ENCODE data around the gene ALG10.
"Not testable (repeated sequence)": the region's sequence is repeated elsewhere in the genome, so short reads cannot be mapped to it uniquely, and the experiment has no call there.

Gene ALG10, protein sequence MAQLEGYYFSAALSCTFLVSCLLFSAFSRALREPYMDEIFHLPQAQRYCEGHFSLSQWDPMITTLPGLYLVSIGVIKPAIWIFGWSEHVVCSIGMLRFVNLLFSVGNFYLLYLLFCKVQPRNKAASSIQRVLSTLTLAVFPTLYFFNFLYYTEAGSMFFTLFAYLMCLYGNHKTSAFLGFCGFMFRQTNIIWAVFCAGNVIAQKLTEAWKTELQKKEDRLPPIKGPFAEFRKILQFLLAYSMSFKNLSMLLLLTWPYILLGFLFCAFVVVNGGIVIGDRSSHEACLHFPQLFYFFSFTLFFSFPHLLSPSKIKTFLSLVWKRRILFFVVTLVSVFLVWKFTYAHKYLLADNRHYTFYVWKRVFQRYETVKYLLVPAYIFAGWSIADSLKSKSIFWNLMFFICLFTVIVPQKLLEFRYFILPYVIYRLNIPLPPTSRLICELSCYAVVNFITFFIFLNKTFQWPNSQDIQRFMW

DNA sequence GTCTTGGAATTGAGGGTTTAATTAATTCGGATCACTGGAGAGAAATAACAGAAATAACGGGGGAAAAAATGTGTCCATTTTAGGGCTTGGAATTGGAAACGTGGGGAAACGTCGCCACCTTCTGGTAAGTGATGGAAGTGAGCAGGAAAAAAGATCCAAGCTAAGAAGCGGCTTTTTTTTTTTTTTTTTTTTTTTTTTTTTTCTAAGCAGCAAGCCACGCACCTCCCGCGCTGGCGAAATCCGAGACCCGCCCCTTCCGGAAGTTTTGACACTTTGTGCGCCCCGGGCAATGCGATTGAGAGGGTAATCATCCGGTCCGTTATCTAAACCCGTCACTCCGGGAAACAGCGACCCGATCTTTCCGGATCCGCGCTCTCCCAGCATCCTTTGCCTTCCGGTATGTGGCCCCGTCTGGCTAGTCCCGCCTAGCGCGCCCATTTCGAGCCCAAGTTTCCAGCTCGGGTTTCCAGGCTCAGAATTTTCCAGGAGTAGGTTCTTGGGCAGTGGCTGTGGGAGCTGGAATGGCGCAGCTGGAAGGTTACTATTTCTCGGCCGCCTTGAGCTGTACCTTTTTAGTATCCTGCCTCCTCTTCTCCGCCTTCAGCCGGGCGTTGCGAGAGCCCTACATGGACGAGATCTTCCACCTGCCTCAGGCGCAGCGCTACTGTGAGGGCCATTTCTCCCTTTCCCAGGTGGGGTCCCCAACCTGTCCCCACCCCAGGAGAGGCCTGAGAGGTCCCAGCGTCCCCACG lies at the start of gene ALG10:
Gene ALG10 (plus strand): TSS at position 418 of the 752 bp plus-strand sequence. CDS start 104 bp downstream, at position 522.
- peak; percentile 95 for DNase-seq

DNA sequence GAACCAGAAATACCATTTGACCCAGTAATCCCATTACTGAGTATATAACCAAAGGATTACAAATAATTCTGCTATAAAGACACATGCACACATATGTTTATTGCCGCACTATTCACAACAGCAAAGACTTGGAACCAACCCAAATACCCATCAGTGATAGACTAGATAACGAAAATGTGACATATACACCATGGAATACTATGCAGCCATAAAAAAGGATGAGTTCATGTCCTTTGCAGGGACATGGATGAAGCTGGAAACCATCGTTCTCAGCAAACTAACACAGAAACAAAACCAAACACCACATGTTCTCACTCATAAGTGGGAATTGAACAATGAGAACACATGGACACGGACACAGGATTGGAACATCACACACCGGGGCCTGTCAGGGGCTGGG lies 49.4 kb upstream of the ALG10 start:
- DNase-seq: not testable (repeated sequence)

DNA sequence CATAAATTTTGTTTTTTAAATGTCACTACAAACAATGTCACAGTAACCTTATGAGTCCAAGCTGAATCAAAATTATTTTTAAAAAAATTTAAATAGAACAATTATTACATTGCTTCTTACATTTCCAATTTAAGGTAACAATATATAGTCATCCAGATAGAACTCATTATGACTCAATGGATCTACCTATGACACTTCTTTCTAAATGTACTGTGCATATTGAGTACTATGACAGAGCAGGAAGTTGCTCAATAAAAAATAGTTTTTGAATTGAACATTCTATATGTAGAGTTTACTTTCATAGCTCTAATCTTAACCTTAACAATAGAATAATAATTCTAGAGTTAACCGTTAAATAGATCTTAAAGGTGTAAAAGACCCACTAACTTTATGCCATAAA lies 44.4 kb upstream of the ALG10 start:
- DNase-seq: no peak

DNA sequence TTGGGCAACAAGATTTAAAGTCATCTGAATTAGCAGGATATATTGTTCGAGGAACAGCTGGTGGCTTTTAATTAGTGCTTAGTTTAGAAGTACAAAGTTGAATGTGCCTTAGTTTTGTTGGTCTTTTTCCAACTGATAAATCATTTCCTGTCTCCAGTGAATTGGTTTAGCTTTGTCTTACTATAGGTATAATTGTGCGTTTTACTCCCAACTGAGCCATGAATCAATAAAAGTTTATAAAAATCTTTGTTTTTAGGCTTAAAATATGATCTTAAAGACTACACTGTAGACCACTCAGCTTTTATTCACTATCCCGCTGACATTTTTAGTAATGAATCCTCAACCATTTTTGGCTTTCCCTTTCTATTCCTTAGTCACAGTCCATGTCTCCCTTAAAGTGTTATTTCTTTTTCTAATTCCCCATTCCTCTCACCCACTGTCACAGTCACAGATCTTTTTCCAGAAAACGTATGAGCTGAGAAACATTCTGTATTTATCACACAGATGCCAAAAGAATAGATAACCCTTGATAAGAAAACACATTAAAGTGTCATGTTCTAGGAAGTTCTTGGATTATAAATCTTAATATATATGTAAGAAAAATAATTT lies 34.0 kb upstream of the ALG10 start:
- peak; percentile 6 for DNase-seq

DNA sequence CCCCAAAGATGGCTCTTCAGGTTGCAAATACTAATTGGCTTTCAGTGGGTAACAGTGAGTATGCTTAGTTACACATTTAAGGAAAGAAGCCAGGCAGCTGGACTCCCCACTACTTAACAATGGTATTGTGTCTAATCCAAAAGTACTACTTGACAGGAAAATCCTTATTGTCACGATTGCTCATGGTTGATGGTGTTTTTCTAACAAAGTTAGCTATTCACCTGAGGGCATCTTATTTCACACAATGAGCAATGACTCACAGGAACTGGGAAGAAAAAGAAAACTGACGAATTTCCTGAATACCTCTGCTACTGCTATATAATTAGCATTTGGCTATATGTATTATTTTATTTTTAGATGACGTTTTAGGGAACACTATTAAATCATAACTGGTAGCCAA lies 33.4 kb upstream of the ALG10 start:
- DNase-seq: no peak

DNA sequence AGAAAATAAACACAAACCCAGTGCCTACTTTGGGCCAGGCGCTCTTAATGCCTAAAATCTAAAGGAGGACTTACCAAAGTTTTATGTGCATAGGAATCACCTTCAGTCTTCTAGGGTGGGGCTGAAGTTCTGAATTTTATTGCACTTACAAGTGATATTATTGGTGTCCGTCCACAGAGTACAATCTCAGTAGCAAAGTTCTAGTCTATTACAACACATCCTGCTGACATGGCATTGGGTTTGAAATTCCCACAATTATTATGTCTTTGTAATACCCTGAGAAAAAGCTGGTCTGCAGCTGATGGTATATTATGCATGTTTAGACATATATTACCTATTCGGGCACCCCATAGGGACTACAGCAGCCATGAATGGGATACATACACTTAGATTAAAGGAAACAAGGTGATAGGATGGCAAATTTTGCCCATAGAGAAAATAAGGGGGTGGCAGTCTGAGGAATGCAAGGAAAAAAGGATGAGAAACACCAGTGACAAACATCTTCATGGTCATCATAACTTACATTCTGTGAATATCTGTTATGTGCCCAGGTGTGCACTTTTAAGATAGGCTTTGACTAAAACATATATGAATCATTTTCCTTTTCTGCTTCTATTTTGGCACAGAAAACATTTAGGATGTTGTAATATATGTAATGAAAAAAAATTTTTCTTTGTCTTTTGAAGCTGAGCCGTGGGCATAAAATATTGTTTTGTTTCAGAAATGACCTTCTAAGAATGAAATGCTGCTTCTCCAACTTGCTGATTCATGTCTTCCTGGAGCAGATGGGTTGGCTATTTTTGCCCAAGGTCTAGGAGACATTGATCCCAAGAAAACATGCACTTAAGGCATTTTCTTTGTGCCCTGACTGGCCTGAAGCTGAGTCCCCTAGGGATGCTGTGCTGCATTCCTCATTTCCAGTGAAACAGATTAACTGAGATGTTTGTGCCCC lies 27.2 kb upstream of the ALG10 start:
- DNase-seq: no peak

DNA sequence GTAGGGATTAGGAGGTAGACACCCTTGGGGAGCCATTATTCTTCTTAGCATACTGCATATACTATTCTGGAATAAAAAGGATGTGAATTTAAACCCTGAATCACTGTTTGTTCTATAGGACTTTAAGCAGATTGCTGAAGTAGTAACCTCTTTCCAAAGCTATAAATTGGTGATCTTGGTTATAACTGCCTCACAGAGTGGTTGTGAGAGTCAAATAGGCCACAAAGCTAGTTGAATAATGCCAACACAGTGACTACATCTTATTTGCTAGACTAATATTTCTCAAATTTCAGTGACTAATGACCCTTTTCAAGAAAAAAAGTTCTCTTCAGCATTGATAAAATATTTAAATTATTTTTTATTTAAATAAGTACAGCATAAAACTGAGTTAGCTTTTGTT lies 13.5 kb upstream of the ALG10 start:
- not testable (repeated sequence) for DNase-seq

DNA sequence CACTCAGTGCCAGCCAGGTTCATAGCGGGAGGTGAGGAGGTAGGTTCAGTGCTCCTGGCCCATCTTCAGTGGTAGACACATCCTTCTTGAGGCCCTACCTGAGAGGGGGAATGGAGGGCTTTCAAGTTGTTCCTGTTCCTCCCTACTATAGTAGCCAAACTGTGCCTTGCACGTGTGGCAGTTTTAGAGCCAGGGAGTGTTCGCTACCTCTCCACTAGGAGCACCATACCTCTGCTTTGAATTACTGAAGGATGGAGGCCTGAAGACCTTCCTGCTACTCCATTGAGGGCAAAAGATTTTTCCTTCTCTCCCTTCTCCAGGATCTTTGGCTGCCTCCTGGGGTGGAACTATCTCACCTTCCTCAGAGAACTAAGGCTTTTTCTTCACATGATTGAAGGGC lies 5.9 kb upstream of the ALG10 start:
- no peak for DNase-seq

DNA sequence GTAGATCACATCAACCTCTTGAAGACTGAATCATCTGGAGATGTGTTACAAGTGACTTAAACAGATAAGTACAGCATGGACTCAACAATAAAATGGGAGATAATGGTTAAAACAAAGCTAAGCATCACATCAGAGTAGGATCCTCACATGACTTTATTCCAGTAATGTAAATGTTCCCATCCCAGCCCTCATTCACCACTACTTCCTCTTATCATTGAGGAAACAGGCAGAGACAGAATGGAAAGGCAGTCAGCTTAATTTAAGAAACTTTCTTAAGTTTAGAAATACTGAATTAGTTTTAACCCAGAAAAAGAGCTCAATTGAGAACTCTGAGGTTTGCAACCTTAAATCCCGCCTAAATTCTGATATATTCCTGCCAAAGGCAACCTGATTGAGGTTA lies 1.2 kb upstream of the ALG10 start:
- no peak for DNase-seq

DNA sequence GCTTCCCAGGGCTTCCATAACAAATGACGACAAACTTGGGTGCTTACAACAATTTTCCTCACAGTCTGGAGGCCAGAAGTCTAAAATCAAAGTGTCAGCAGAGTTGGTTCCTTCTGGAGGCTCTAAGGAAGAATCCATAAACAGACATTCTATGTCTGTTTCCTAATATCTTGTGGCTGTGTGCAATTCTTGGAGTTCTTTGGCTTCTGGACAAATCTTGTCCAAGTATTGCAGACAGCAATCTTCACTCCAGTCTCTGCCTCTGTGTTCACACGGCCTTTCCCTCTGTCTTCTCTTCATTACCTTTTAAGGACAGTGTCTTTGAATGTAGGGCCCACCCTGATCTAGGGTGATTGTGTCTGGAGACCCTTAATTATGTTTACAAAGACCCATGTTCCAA lies 5.4 kb downstream of the ALG10 start:
- DNase-seq: not testable (repeated sequence)

DNA sequence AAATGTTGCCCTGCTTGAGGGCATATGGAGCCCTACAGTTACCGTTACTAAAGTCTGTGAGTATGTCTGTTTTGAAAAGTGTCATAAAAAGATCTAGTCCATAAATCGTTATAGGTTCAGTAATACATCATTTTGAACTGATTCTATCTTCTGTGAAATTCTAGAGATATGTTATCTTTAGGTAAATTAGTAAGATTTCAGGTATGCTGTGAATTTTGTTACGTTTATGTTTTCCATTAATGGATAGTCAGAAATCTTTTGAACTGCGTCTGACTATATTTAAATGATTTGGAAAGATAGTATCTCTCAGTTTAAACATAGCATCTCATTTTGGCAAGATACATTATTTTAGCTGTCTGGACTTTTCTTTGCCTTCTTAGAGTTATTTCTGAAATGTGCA lies 8.3 kb downstream of the ALG10 start:
- DNase-seq: no peak

DNA sequence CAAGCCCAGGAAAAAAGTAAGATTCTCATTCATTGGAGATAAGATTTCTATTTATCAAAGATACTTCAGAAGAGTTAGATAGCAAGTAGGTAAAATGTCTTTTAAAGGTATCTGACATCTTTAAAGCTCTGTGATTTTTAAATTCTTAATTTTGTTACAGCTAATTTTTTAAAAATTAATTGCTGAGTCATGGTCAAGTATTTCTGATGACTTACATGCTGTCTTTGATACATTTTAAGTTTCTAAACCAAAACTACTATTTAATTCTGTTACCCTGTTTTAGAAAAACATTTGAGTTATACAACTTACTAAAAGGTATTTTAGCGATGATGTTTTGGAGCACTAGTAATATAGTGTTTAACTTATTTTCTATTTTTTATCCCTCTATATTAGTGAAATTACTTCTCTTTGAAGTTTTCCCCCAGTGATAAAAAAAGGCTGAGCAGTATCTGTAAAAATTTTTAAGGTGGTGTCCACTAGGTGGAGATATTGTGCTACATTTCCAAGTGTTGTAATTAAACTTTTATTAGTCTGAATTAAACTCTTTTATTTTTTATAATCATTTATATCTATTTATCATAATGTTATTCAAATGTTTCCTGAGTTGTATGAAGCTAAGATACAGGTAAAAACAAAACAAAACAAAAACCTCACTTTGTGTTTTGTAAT lies 11.5 kb downstream of the ALG10 start:
- peak; percentile 15 for DNase-seq

DNA sequence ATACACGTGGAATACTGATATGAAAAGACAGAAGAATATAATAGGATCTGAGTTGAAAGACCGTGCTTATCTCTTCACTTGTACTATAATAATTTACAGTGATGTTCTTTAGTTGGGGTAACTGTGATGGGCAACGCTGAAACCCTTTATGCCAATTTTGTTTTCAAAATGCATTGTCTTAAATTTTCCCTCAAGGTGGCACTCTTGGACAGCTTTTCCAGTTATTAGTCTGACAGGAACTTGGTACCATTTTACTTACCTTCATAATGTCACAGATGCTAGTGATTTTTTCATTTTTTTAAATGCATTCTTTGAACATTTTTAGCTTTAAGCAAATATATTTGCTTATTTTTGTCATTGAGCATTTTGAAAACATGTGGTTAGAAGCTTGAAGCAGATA lies 16.1 kb downstream of the ALG10 start:
- DNase-seq: peak; percentile 47

DNA sequence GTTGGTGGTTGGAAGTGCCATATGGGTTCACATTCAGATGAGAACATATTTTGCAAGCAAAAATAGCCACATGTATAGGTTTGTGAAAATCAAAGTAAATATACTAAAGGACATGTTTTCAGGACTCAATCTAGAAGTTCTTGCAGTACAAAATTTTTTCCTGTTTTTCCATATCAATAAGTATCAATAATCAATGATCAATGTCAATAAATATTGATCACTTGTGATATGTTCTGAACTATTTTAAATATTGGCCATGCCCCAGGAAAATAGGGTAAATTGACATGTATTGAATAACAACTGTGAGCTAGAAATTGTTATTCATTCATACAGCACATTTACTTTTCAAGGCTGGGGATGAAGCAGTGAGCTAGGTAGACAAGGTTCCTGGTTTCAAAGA lies 24.3 kb downstream of the ALG10 start:
- DNase-seq: no peak

DNA sequence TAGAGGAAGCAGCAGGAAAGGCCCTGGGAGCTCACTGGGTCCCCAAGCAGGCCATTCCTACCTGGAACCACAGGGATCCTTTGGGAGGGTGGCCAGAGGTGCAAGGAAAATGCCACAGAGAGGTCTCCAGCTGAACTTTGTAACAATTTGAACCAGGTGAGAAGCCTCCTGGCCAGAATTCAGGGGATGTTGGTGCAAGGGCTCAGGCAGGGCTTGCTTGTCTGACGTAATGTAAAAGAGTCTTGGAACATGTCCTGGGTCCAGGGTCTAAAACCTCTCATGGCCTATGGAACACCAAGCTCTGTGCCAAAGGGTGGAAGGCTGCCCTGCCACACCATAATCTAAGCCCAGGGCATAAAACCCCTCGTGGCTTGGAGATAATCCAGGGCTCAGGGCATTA lies 25.6 kb downstream of the ALG10 start:
- not testable (repeated sequence) for DNase-seq

DNA sequence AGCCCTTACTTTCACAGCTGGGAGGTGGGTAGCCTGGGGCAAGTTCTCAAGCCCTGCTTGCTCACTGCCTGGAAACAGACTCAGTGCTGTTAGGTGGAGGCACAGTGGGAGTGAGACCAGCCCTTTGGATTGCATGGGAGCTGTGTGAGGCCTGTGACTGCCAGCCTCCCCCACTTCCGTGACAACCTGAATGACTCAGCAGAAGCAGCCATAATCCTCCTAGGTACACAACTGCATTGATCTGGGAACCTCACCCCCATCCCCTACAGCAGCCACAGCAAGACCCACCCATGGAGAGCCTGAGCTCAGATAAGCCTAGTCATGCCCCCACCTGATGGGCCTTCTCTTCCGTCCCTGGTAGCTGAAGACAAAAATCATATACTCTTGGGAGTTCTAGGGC lies 26.4 kb downstream of the ALG10 start:
- no peak for DNase-seq

DNA sequence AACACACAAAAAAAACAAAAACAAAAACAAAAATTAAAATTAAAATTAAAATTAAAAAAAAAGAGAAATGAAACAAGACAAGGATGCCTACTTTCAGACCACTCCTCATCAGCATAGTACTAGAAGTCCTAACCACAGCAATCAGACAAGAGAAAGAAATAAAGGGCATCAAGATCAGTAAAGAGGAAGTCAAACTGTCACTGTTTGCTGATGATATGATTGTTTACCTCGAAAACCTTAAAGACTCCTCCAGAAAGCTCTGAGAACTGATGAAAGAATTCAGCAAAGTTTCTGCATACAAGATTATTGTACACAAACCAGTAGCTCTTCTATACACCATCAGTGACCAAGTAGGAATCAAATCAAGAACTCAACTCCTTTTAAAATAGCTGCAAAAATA lies 29.2 kb downstream of the ALG10 start:
- DNase-seq: no peak

DNA sequence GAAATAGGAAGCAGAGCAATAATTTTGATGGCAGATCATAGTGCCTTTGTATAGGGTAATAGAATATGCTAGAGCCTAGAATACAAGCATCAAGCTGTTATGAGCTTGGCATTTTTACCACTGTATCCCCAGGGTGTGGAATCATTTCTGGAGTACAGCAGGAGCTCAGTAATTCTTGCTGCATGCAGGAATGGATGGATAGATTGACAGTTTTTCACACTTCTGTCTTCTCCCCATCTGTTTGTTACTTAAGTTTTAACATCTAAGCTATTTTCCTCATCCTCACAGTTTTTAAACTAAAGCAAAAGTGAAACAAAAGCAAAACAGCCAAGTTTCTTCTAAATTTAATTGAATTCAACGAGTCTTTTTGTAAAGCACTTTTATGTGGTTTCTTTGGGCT lies 32.6 kb downstream of the ALG10 start:
- no peak for DNase-seq
